ENCODE results near the gene ZNF41. TPM values are rescaled to one million over a fixed set of nuclear protein-coding genes. Genes with fewer than 3 reads are reported as not detected.
A peak's percentile ranks its signal among the peaks of the same experiment; 100 is the strongest.
"Not testable (repeated sequence)": the region's sequence is repeated elsewhere in the genome, so short reads cannot be mapped to it uniquely, and the experiment has no call there.

ZNF41 gene
- polyA plus RNA-seq, 1 of the 3 experiments (the other 2 are of a cell fraction), result 2.7 TPM

- TF ChIP-seq SIN3A (IDR thresholded peaks at IDR 0.05; ENCODE audit: borderline replicate concordance, low read depth, low read length) (no peak), CTCF (IDR thresholded peaks at IDR 0.05) (no peak)
Observed at GRCh38 chrX:47514533-47515235, 31.7 kb upstream of the ZNF41 start (continued).

- Histone ChIP-seq H3K27ac (ENCODE audit: low read depth in 2 of 2, low read length in 1 of 2) (peak overlapping the region in 1 of 2 experiments; percentile 66; a peak in 2 of 4 replicates), H3K4me2 (peak overlapping the region; percentile 62; the same call in 1 of the 2 replicates), H2AFZ (ENCODE audit: low read depth) (peak overlapping the region; percentile 84; the same call in 1 of the 2 replicates), H3K4me3 (ENCODE audit: low read depth in 2 of 2, low read length in 1 of 2) (peak overlapping the region; percentile 40 to 57)
- not testable (repeated sequence) for H3K79me2 ChIP-seq (ENCODE audit: insufficient read depth); H4K20me1 ChIP-seq (ENCODE audit: insufficient read depth); H3K9me2 ChIP-seq; H3K27me3 ChIP-seq (ENCODE audit: insufficient read depth); H3K9me3 ChIP-seq; H3K36me3 ChIP-seq (replicated peaks in 1 of 2; ENCODE audit: control insufficient read depth in 1 of 2, insufficient read depth in 2 of 2, low read length in 1 of 2); H3K9ac ChIP-seq; H3F3A ChIP-seq (replicated peaks; ENCODE audit: insufficient read depth); H3K4me1 ChIP-seq (ENCODE audit: control insufficient read depth in 1 of 2, insufficient read depth in 2 of 2, low read depth in 1 of 2, low read length in 1 of 2)
- ChIA-PET CTCF (interaction anchor here (0.8 to 1.8 kb wide), 2 partner anchors 10 to 16 kb away, joined by 3 to 10 read pairs; no protein-coding TSS in a partner anchor), POLR2A (interaction anchor here (0.6 kb wide), 1 partner anchor 28 kb away, joined by 3 read pairs; no protein-coding TSS in a partner anchor)
- DNase-seq, result peak; percentile 47
- 22% methylated on average over 24 of the region's 70 CpGs for WGBS (ENCODE audit: low lambda C conversion rate)
Observed at GRCh38 chrX:47513034-47513965, 30.3 kb upstream of the ZNF41 start.

- H3K36me3 ChIP-seq (replicated peaks in 1 of 2; ENCODE audit: control insufficient read depth in 1 of 2, insufficient read depth in 2 of 2, low read length in 1 of 2); H4K20me1 ChIP-seq (ENCODE audit: insufficient read depth); H3K9me3 ChIP-seq; H3K27ac ChIP-seq (ENCODE audit: low read depth in 2 of 2, low read length in 1 of 2); H3F3A ChIP-seq (replicated peaks; ENCODE audit: insufficient read depth); H3K79me2 ChIP-seq (ENCODE audit: insufficient read depth); H2AFZ ChIP-seq (ENCODE audit: low read depth); H3K9me2 ChIP-seq; DNase-seq; POLR2A ChIA-PET; H3K4me2 ChIP-seq; H3K4me1 ChIP-seq (ENCODE audit: control insufficient read depth in 1 of 2, insufficient read depth in 2 of 2, low read depth in 1 of 2, low read length in 1 of 2); H3K9ac ChIP-seq; H3K27me3 ChIP-seq (ENCODE audit: insufficient read depth): not testable (repeated sequence)
- CTCF ChIA-PET, result interaction anchor here (1.8 kb wide), 1 partner anchor 11 kb away, joined by 10 read pairs; no protein-coding TSS in a partner anchor
- WGBS (ENCODE audit: low lambda C conversion rate), result 33% methylated on average over 4 of the region's 6 CpGs
- H3K4me3 ChIP-seq (ENCODE audit: low read depth in 2 of 2, low read length in 1 of 2), result peak overlapping the region in 1 of 2 experiments; percentile 14; a peak in 1 of 4 replicates
Observed at GRCh38 chrX:47512383-47512782, 29.4 kb upstream of the ZNF41 start.
